Nephron progenitor cell (in vitro differentiated cells): ENCODE measurements around the gene ACTA1.

Experiments used
- DNase-seq: peaks from one replicate; pipeline ENCODE4 v3.0.0; 2021
- H3K27ac Mint-ChIP-seq: 2 replicates; pipeline ENCODE4 v1.8.0; 2021; ENCODE audit warnings: mild to moderate bottlenecking, moderate library complexity, mixed read lengths
- H3K27me3 Mint-ChIP-seq: 2 replicates; pipeline ENCODE4 v1.8.0; 2021; ENCODE audit warnings: mild to moderate bottlenecking, low read depth, mixed read lengths; ENCODE audit not compliant: poor library complexity
- H3K36me3 Mint-ChIP-seq: 2 replicates; pipeline ENCODE4 v1.8.0; 2021; ENCODE audit warnings: low read depth, mixed read lengths
- H3K4me1 Mint-ChIP-seq: 2 replicates; pipeline ENCODE4 v1.8.0; 2021; ENCODE audit warnings: mixed read lengths
- H3K4me3 Mint-ChIP-seq: 2 replicates; pipeline ENCODE4 v1.8.0; 2021; ENCODE audit warnings: mild to moderate bottlenecking, moderate library complexity, mixed read lengths
- H3K9me3 Mint-ChIP-seq: 2 replicates; pipeline ENCODE4 v1.8.0; 2021; ENCODE audit warnings: mild to moderate bottlenecking, moderate library complexity, mixed read lengths
- CTCF ChIP-seq: fragments of 200-600 bp; sonication (generic); IDR thresholded peaks from 2 replicates; pipeline ENCODE4 v1.5.0; 2021; ENCODE audit warnings: antibody characterized with exemption

Gene ACTA1

GRCh38 chr1:229410370-229410691, 23.6 kb downstream of the ACTA1 start:
- no peak for TF ChIP-seq CTCF
- Mint-ChIP-seq H3K36me3 (no peaks in the 10 kb centered on the region), H3K9me3 (no peaks in the 10 kb centered on the region), H3K27ac (no peak overlapping the region), H3K27me3 (peaks cover 78% of the 10 kb centered on the region), H3K4me3 (no peak overlapping the region), H3K4me1 (peaks cover 49% of the 10 kb centered on the region)
- DNase-seq: no peak

- Mint-ChIP-seq H3K9me3 (no peaks in the 10 kb centered on the region), H3K4me3 (no peak overlapping the region), H3K4me1 (peaks cover 49% of the 10 kb centered on the region), H3K27me3 (peaks cover 83% of the 10 kb centered on the region), H3K27ac (no peak overlapping the region), H3K36me3 (no peaks in the 10 kb centered on the region)
- no peak for DNase-seq
- TF ChIP-seq CTCF: no peak
Observed at GRCh38 chr1:229409616-229410369, 24.1 kb downstream of the ACTA1 start.

GRCh38 chr1:229408458-229409037, 25.3 kb downstream of the ACTA1 start:
- Mint-ChIP-seq H3K4me3 (peak overlapping the region; percentile 82), H3K4me1 (peaks cover 40% of the 10 kb centered on the region), H3K27ac (no peak overlapping the region), H3K36me3 (no peaks in the 10 kb centered on the region), H3K9me3 (no peaks in the 10 kb centered on the region), H3K27me3 (peaks cover 85% of the 10 kb centered on the region)
- DNase-seq: peak; percentile 38
- no peak for TF ChIP-seq CTCF

GRCh38 chr1:229407206-229408026, 26.5 kb downstream of the ACTA1 start:
- H3K9me3 Mint-ChIP-seq: no peaks in the 10 kb centered on the region
- no peaks in the 10 kb centered on the region for H3K36me3 Mint-ChIP-seq
- no peak for TF ChIP-seq CTCF
- H3K4me1 Mint-ChIP-seq: peaks cover 34% of the 10 kb centered on the region
- H3K27ac Mint-ChIP-seq: no peak overlapping the region
- peaks cover 86% of the 10 kb centered on the region for H3K27me3 Mint-ChIP-seq
- peak overlapping the region; percentile 82 for H3K4me3 Mint-ChIP-seq
- peak; percentile 45 for DNase-seq

- Mint-ChIP-seq H3K4me3 (peak overlapping the region; percentile 82), H3K4me1 (peaks cover 30% of the 10 kb centered on the region), H3K9me3 (no peaks in the 10 kb centered on the region)
Observed at GRCh38 chr1:229406798-229407197, 27.1 kb downstream of the ACTA1 start.

More at GRCh38 chr1:229406798-229407197, 27.1 kb downstream of the ACTA1 start:
- peak; percentile 62 for DNase-seq
- TF ChIP-seq CTCF: no peak
- Mint-ChIP-seq H3K36me3 (no peaks in the 10 kb centered on the region), H3K27ac (no peak overlapping the region), H3K27me3 (peaks cover 88% of the 10 kb centered on the region)
